ENCODE measurements around the gene CCDC82. TPM values are rescaled to one million over a fixed set of nuclear protein-coding genes. Genes with fewer than 3 reads are reported as not detected.

CCDC82 gene
- total and polyA plus RNA-seq, 2 donors (not counting 1 experiment from before 2014, with no cell fraction given): 12.9 to 34.1 TPM

- H3K9me3 ChIP-seq (ENCODE audit: control extremely low read depth in 1 of 3, control insufficient read depth in 2 of 3, insufficient read depth in 1 of 3, low read length in 2 of 3): no peaks in the 10 kb centered on the region
- H3K9ac ChIP-seq (ENCODE audit: low read length): no peak overlapping the region
- H3K36me3 ChIP-seq (replicated peaks in 1 of 2; ENCODE audit: control extremely low read depth in 1 of 2, control insufficient read depth in 1 of 2, extremely low read depth in 1 of 2, insufficient read depth in 2 of 2, low read length in 1 of 2): peaks cover 6 to 8% of the 10 kb centered on the region in 2 experiments
- H3K4me3 ChIP-seq (ENCODE audit: control extremely low read depth in 1 of 5, extremely low read depth in 1 of 5, insufficient read depth in 1 of 5, low read depth in 2 of 5, low read length in 4 of 5): no peak overlapping the region
- ATAC-seq (ENCODE audit: low read depth) (no peak), DNase-seq (no peak)
- peaks cover 20% of the 10 kb centered on the region for H4K20me1 ChIP-seq (ENCODE audit: control insufficient read depth, insufficient read depth, low read length, poor library complexity, severe bottlenecking)
- H3K27ac ChIP-seq (ENCODE audit: low read length in 2 of 2): no peak overlapping the region
- no peak overlapping the region for H3K27ac Mint-ChIP-seq
- H3K4me1 Mint-ChIP-seq: peaks cover 60% of the 10 kb centered on the region
- ChIA-PET CTCF (interaction anchor here (2.2 kb wide), 1 partner anchor 9 kb away, joined by 17 read pairs; the partner anchor contains the start of gene MAML2), POLR2A (no interaction called here)
- TF ChIP-seq EZH2 (IDR thresholded peaks at IDR 0.05; ENCODE audit: borderline replicate concordance, insufficient read depth, low read depth, low read length, poor library complexity, severe bottlenecking): no peak
- no peak for TF ChIP-seq CTCF (IDR thresholded peaks at IDR 0.05)
- peaks cover 99% of the 10 kb centered on the region for H3K79me2 ChIP-seq (ENCODE audit: control insufficient read depth, insufficient read depth, low read length)
- 94% methylated on average over 2 of the region's 4 CpGs for WGBS (ENCODE audit: insufficient coverage)
- intact Hi-C loops (cut with micrococcal nuclease): no loop called here
- no peak overlapping the region for H2AFZ ChIP-seq (ENCODE audit: insufficient read depth, low read depth, low read length, poor library complexity, severe bottlenecking)
- H3K9me3 Mint-ChIP-seq (ENCODE audit: insufficient read depth): no peaks in the 10 kb centered on the region
- peaks cover 31 to 40% of the 10 kb centered on the region in 2 donors for H3K4me1 ChIP-seq (ENCODE audit: control insufficient read depth in 2 of 2, insufficient read depth in 2 of 2, low read length in 2 of 2)
- no peak overlapping the region for H3K4me3 Mint-ChIP-seq
- H3K4me2 ChIP-seq (replicated peaks; ENCODE audit: low read depth, low read length, poor library complexity, severe bottlenecking): no peak overlapping the region
- no peaks in the 10 kb centered on the region for H3K27me3 ChIP-seq (replicated peaks in 1 of 4; ENCODE audit: control extremely low read depth in 1 of 4, control insufficient read depth in 3 of 4, insufficient read depth in 4 of 4, low read length in 3 of 4)
- no peaks in the 10 kb centered on the region for H3K27me3 Mint-ChIP-seq
These were observed 56.5 kb downstream of the CCDC82 start for GRCh38 chr11:96333191-96333719.

GRCh38 chr11:96332126-96332771 is 57.5 kb downstream of the CCDC82 start:
- peaks cover 50% of the 10 kb centered on the region for H3K4me1 Mint-ChIP-seq
- no peaks in the 10 kb centered on the region for H3K27me3 ChIP-seq (replicated peaks in 1 of 4; ENCODE audit: control extremely low read depth in 1 of 4, control insufficient read depth in 3 of 4, insufficient read depth in 4 of 4, low read length in 3 of 4)

More at GRCh38 chr11:96332126-96332771, 57.5 kb downstream of the CCDC82 start:
- Mint-ChIP-seq H3K27me3 (no peaks in the 10 kb centered on the region), H3K4me3 (no peak overlapping the region), H3K9me3 (ENCODE audit: insufficient read depth) (no peaks in the 10 kb centered on the region), H3K27ac (no peak overlapping the region)
- Histone ChIP-seq H3K9ac (ENCODE audit: low read length) (no peak overlapping the region), H3K27ac (ENCODE audit: low read length in 2 of 2) (no peak overlapping the region), H4K20me1 (ENCODE audit: control insufficient read depth, insufficient read depth, low read length, poor library complexity, severe bottlenecking) (peaks cover 22% of the 10 kb centered on the region), H3K4me3 (ENCODE audit: control extremely low read depth in 1 of 5, extremely low read depth in 1 of 5, insufficient read depth in 1 of 5, low read depth in 2 of 5, low read length in 4 of 5) (no peak overlapping the region), H2AFZ (ENCODE audit: insufficient read depth, low read depth, low read length, poor library complexity, severe bottlenecking) (no peak overlapping the region), H3K4me1 (ENCODE audit: control insufficient read depth in 2 of 2, insufficient read depth in 2 of 2, low read length in 2 of 2) (peaks cover 22 to 29% of the 10 kb centered on the region in 2 donors), H3K79me2 (ENCODE audit: control insufficient read depth, insufficient read depth, low read length) (peaks cover 99% of the 10 kb centered on the region), H3K36me3 (replicated peaks in 1 of 2; ENCODE audit: control extremely low read depth in 1 of 2, control insufficient read depth in 1 of 2, extremely low read depth in 1 of 2, insufficient read depth in 2 of 2, low read length in 1 of 2) (peaks cover 6 to 8% of the 10 kb centered on the region in 2 experiments), H3K4me2 (replicated peaks; ENCODE audit: low read depth, low read length, poor library complexity, severe bottlenecking) (no peak overlapping the region), H3K9me3 (ENCODE audit: control extremely low read depth in 1 of 3, control insufficient read depth in 2 of 3, insufficient read depth in 1 of 3, low read length in 2 of 3) (no peaks in the 10 kb centered on the region)
- ChIA-PET CTCF (interaction anchor here (0.6 to 2.2 kb wide), 2 partner anchors 10 to 138 kb away, joined by 4 to 17 read pairs; partner anchors contain the start of gene MAML2), POLR2A (no interaction called here)
- DNase-seq: no peak
- WGBS (ENCODE audit: insufficient coverage): 60% methylated on average over 1 of the region's 8 CpGs
- TF ChIP-seq CTCF (IDR thresholded peaks at IDR 0.05): no peak
- no peak for TF ChIP-seq EZH2 (IDR thresholded peaks at IDR 0.05; ENCODE audit: borderline replicate concordance, insufficient read depth, low read depth, low read length, poor library complexity, severe bottlenecking)
- intact Hi-C loops (cut with micrococcal nuclease): no loop called here
- ATAC-seq (ENCODE audit: low read depth): no peak

Measured in B cell (primary cell).